Liver (tissue), 9 donors: ENCODE results near the gene THAP11. TPM values are rescaled to one million over a fixed set of nuclear protein-coding genes. Genes with fewer than 3 reads are reported as not detected.

Experiments
- DNase-seq: peaks from one replicate; pipeline ENCODE4 v3.0.0-alpha.2; 2017; ENCODE audit warnings: low spot score
- H3K27ac ChIP-seq, 2 donors: one replicate each; pipeline ENCODE4 v1.7.0; 2013; ENCODE audit warnings: inconsistent platforms in 2 of 2, low read length in 2 of 2, control low read depth in 1 of 2, low read depth in 1 of 2, mild to moderate bottlenecking in 1 of 2
- H3K27me3 ChIP-seq, 4 donors: one replicate each; pipeline versions ENCODE4 v1.6.1 to v1.7.0; 2013; ENCODE audit warnings: low read length in 3 of 4, inconsistent platforms in 1 of 4, mild to moderate bottlenecking in 1 of 4, moderate library complexity in 1 of 4; ENCODE audit not compliant: control insufficient read depth in 4 of 4, insufficient read depth in 4 of 4
- H3K36me3 ChIP-seq, 4 donors: one replicate each; pipeline versions ENCODE4 v1.6.1 to v1.7.0; 2013; ENCODE audit warnings: low read length in 3 of 4, mild to moderate bottlenecking in 3 of 4, low read depth in 1 of 4, moderate library complexity in 1 of 4; ENCODE audit not compliant: control insufficient read depth in 4 of 4, insufficient read depth in 3 of 4
- H3K4me1 ChIP-seq, 4 donors: one replicate each; pipeline versions ENCODE4 v1.6.1 to v1.7.0; 2013; ENCODE audit warnings: low read length in 3 of 4, mild to moderate bottlenecking in 3 of 4, moderate library complexity in 1 of 4; ENCODE audit not compliant: control insufficient read depth in 4 of 4, insufficient read depth in 4 of 4
- H3K4me3 ChIP-seq, 3 donors: one replicate each; pipeline versions ENCODE4 v1.6.1 to v1.7.0; 2013; ENCODE audit warnings: low read length in 3 of 3, control low read depth in 1 of 3, low read depth in 1 of 3, mild to moderate bottlenecking in 1 of 3
- H3K9ac ChIP-seq, 2 donors: one replicate each; pipeline ENCODE4 v1.7.0; 2013; ENCODE audit warnings: low read length in 2 of 2, mild to moderate bottlenecking in 2 of 2, moderate library complexity in 2 of 2, control low read depth in 1 of 2, low read depth in 1 of 2
- H3K9me3 ChIP-seq, 4 donors: one replicate each; pipeline versions ENCODE4 v1.6.1 to v1.7.0; 2013; ENCODE audit warnings: low read length in 3 of 4; ENCODE audit not compliant: control insufficient read depth in 4 of 4
- CTCF ChIP-seq: fragments of 150-350 bp; IDR thresholded peaks from 2 replicates; pipeline ENCODE4 v1.5.1; 2017; ENCODE audit warnings: improper control_type of control experiment, low read depth, low read length; ENCODE audit not compliant: missing input control
- EGR1 ChIP-seq, 2 donors: IDR thresholded peaks; 2 replicates each; pipeline ENCODE4 v1.6.1; 2016 to 2018; ENCODE audit warnings: antibody characterized with exemption in 2 of 2, low read depth in 2 of 2
- FOXA2 ChIP-seq: IDR thresholded peaks from 2 replicates; pipeline ENCODE4 v1.6.1; 2016; ENCODE audit warnings: antibody characterized with exemption
- GABPA ChIP-seq, 2 donors: IDR thresholded peaks in 1 of 2; conservative IDR thresholded peaks in 1 of 2; 2 replicates each; pipeline ENCODE4 v1.6.1; 2016; ENCODE audit warnings: antibody characterized with exemption in 2 of 2, mild to moderate bottlenecking in 1 of 2, moderate library complexity in 1 of 2
- HNF4A ChIP-seq, 2 donors: conservative IDR thresholded peaks; 2 replicates each; pipeline ENCODE4 v1.6.1; 2016; ENCODE audit warnings: antibody characterized with exemption in 2 of 2, mild to moderate bottlenecking in 2 of 2
- HNF4G ChIP-seq: IDR thresholded peaks from 2 replicates; pipeline ENCODE4 v1.6.1; 2016; ENCODE audit warnings: antibody characterized with exemption
- JUND ChIP-seq, 2 donors: IDR thresholded peaks; 2 replicates each; pipeline ENCODE4 v1.6.1; 2016; ENCODE audit warnings: antibody characterized with exemption in 2 of 2
- NR2F2 ChIP-seq: IDR thresholded peaks from 2 replicates; pipeline ENCODE4 v1.6.1; 2016; ENCODE audit warnings: antibody characterized with exemption
- RAD21 ChIP-seq, 2 donors: IDR thresholded peaks; 2 replicates each; pipeline ENCODE4 v1.6.1; 2016; ENCODE audit warnings: antibody characterized with exemption in 2 of 2, mild to moderate bottlenecking in 2 of 2
- REST ChIP-seq: IDR thresholded peaks from 2 replicates; pipeline ENCODE4 v1.6.1; 2016; ENCODE audit warnings: antibody characterized with exemption, mild to moderate bottlenecking
- RXRA ChIP-seq, 2 donors: IDR thresholded peaks; 2 replicates each; pipeline ENCODE4 v1.6.1; 2017 to 2018; ENCODE audit warnings: antibody characterized with exemption in 2 of 2, mild to moderate bottlenecking in 1 of 2
- SP1 ChIP-seq: IDR thresholded peaks from 2 replicates; pipeline ENCODE4 v1.6.1; 2018; ENCODE audit warnings: antibody characterized with exemption, mild to moderate bottlenecking
- TAF1 ChIP-seq: conservative IDR thresholded peaks from 2 replicates; pipeline ENCODE4 v1.6.1; 2016; ENCODE audit warnings: antibody characterized with exemption, mild to moderate bottlenecking
- YY1 ChIP-seq: IDR thresholded peaks from 2 replicates; pipeline ENCODE4 v1.6.1; 2016; ENCODE audit warnings: antibody characterized with exemption, mild to moderate bottlenecking
- WGBS: extraction: QIAGEN DNeasy Blood & Tissue Kit; methylation state at CpG from one replicate; pipeline ENCODE4 v1.1.7; 2013; 5-methylcytosine and 5-hydroxymethylcytosine counted together
- polyA plus RNA-seq, 2 donors: library from polyadenylated mRNA; stranded (reverse) in 1 of 2; unstranded in 1 of 2; fragments of 200-250 nt in 1 of 2; fragments of >200 nt in 1 of 2; fragmentation: Nextera tagmentation in 1 of 2; extraction: Ambion mirVana in 1 of 2; gene quantifications; one replicate each; pipeline versions ENCODE4 v1.2.1 to v1.2.3, GENCODE V29; 2013 to 2015
- total RNA-seq, 2 donors: library from RNA; depleted of rRNA; stranded (reverse); fragments of >200 nt; gene quantifications; one replicate each; pipeline ENCODE4 v1.2.3, GENCODE V29; 2014
- TF ChIP-seq, protein P1 (sequence below): IDR thresholded peaks from 2 replicates; pipeline ENCODE4 v1.6.1; 2016; ENCODE audit warnings: antibody characterized with exemption
- TF ChIP-seq, protein P2 (sequence below): IDR thresholded peaks from 2 replicates; pipeline ENCODE4 v1.6.1; 2016; ENCODE audit warnings: antibody characterized with exemption
- TF ChIP-seq, protein P3 (sequence below): IDR thresholded peaks from 2 replicates; pipeline ENCODE4 v1.6.1; 2016; ENCODE audit warnings: antibody characterized with exemption
- donor health status: healthy.
- donor health status: healthy.
- donor health status: healthy.
- donor health status: healthy.
- donor health status: healthy.

THAP11 gene
- total and polyA plus RNA-seq, 4 donors, result 6.7 to 19.7 (median 11.8) TPM

DNA sequence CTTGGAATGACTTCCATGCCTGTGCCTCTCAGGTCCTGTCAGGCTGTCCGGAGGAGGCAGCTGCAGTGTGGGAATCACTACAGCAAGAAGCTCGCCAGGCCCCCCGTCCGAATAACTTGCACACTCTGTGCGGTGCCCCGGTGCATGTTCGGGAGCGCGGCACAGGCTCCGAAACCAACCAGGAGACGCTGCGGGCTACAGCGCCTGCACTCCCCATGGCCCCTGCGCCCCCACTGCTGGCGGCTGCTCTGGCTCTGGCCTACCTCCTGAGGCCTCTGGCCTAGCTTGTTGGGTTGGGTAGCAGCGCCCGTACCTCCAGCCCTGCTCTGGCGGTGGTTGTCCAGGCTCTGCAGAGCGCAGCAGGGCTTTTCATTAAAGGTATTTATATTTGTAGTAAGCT, 43.9 kb downstream of the THAP11 start:
- Histone ChIP-seq H3K36me3 (peaks cover 9 to 30% (median 18%) of the 10 kb centered on the region in 4 donors), H3K9me3 (no peaks in the 10 kb centered on the region), H3K4me3 (no peak overlapping the region), H3K27me3 (no peaks in the 10 kb centered on the region), H3K4me1 (peaks cover 0 to 21% (median 9%) of the 10 kb centered on the region in 4 donors), H3K27ac (no peak overlapping the region), H3K9ac (no peak overlapping the region)
- WGBS, result 97% methylated on average over 19 of the region's 19 CpGs
- DNase-seq, result no peak
- no peak for TF ChIP-seq YY1
- TF ChIP-seq HNF4A (conservative IDR thresholded peaks at IDR 0.05), result no peak
- TF ChIP-seq EGR1 (IDR thresholded peaks at IDR 0.05; ENCODE audit: low read depth in 2 of 2), result no peak
- TF ChIP-seq, protein P1, sequence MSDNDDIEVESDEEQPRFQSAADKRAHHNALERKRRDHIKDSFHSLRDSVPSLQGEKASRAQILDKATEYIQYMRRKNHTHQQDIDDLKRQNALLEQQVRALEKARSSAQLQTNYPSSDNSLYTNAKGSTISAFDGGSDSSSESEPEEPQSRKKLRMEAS, result no peak
- TF ChIP-seq JUND (IDR thresholded peaks at IDR 0.05), result no peak
- no peak for TF ChIP-seq NR2F2
- TF ChIP-seq, protein P2, sequence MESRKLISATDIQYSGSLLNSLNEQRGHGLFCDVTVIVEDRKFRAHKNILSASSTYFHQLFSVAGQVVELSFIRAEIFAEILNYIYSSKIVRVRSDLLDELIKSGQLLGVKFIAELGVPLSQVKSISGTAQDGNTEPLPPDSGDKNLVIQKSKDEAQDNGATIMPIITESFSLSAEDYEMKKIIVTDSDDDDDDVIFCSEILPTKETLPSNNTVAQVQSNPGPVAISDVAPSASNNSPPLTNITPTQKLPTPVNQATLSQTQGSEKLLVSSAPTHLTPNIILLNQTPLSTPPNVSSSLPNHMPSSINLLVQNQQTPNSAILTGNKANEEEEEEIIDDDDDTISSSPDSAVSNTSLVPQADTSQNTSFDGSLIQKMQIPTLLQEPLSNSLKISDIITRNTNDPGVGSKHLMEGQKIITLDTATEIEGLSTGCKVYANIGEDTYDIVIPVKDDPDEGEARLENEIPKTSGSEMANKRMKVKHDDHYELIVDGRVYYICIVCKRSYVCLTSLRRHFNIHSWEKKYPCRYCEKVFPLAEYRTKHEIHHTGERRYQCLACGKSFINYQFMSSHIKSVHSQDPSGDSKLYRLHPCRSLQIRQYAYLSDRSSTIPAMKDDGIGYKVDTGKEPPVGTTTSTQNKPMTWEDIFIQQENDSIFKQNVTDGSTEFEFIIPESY, result no peak
- no peak for TF ChIP-seq SP1
- TF ChIP-seq GABPA (IDR thresholded peaks at IDR 0.05 in 1 of 2, conservative IDR thresholded peaks at IDR 0.05 in 1 of 2), result no peak
- no peak for TF ChIP-seq HNF4G
- no peak for TF ChIP-seq RXRA (IDR thresholded peaks at IDR 0.05)
- no peak for TF ChIP-seq CTCF
- TF ChIP-seq, protein P3, sequence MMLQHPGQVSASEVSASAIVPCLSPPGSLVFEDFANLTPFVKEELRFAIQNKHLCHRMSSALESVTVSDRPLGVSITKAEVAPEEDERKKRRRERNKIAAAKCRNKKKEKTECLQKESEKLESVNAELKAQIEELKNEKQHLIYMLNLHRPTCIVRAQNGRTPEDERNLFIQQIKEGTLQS, result no peak
- no peak for TF ChIP-seq FOXA2
- no peak for TF ChIP-seq TAF1

GRCh38 chr16:67886387-67886786, 44.3 kb downstream of the THAP11 start:
- peaks cover 0 to 21% (median 9%) of the 10 kb centered on the region in 4 donors for H3K4me1 ChIP-seq

More at GRCh38 chr16:67886387-67886786, 44.3 kb downstream of the THAP11 start:
- no peak for DNase-seq
- H3K9me3 ChIP-seq, result no peaks in the 10 kb centered on the region
- no peak overlapping the region for H3K9ac ChIP-seq
- H3K27ac ChIP-seq, result no peak overlapping the region
- no peak for TF ChIP-seq FOXA2
- TF ChIP-seq SP1, result no peak
- no peak for TF ChIP-seq RXRA (IDR thresholded peaks at IDR 0.05)
- TF ChIP-seq, protein P3, result no peak
- TF ChIP-seq EGR1 (IDR thresholded peaks at IDR 0.05; ENCODE audit: low read depth in 2 of 2), result no peak
- TF ChIP-seq GABPA (IDR thresholded peaks at IDR 0.05 in 1 of 2, conservative IDR thresholded peaks at IDR 0.05 in 1 of 2), result no peak
- TF ChIP-seq RAD21 (IDR thresholded peaks at IDR 0.05), result no peak
- TF ChIP-seq, protein P2, result no peak
- TF ChIP-seq JUND (IDR thresholded peaks at IDR 0.05), result no peak
- no peak for TF ChIP-seq REST
- no peak for TF ChIP-seq TAF1
- no peak for TF ChIP-seq NR2F2
- H3K4me3 ChIP-seq, result no peak overlapping the region
- WGBS, result 98% methylated on average over 5 of the region's 5 CpGs
- H3K36me3 ChIP-seq, result peaks cover 6 to 26% (median 14%) of the 10 kb centered on the region in 4 donors
- H3K27me3 ChIP-seq, result no peaks in the 10 kb centered on the region
